Muscle layer of duodenum (tissue), 2 donors: ENCODE data around the gene GTF3C6.
"Not testable (repeated sequence)": the region's sequence is repeated elsewhere in the genome, so short reads cannot be mapped to it uniquely, and the experiment has no call there.

Source experiments
- H3K27ac ChIP-seq: one replicate; pipeline ENCODE4 v1.7.0; 2013; ENCODE audit warnings: mild to moderate bottlenecking, low read length
- H3K27me3 ChIP-seq: one replicate; pipeline ENCODE4 v1.7.0; 2013; ENCODE audit warnings: low read depth, mild to moderate bottlenecking, control low read depth, low read length
- H3K36me3 ChIP-seq, 2 donors: one replicate each; pipeline ENCODE4 v1.7.0; 2013; ENCODE audit warnings: low read length in 2 of 2, control low read depth in 1 of 2, mild to moderate bottlenecking in 1 of 2; ENCODE audit not compliant: insufficient read depth in 2 of 2, control insufficient read depth in 1 of 2
- H3K4me1 ChIP-seq, 2 donors: one replicate each; pipeline ENCODE4 v1.7.0; 2013; ENCODE audit warnings: low read length in 2 of 2, mild to moderate bottlenecking in 2 of 2, control low read depth in 1 of 2, moderate library complexity in 1 of 2; ENCODE audit not compliant: insufficient read depth in 2 of 2, control insufficient read depth in 1 of 2
- H3K4me3 ChIP-seq, 2 donors: one replicate each; pipeline ENCODE4 v1.7.0; 2013; ENCODE audit warnings: low read length in 2 of 2, low read depth in 1 of 2, mild to moderate bottlenecking in 1 of 2
- H3K9me3 ChIP-seq, 2 donors: one replicate each; pipeline ENCODE4 v1.7.0; 2013; ENCODE audit warnings: low read length in 2 of 2, control low read depth in 1 of 2, mild to moderate bottlenecking in 1 of 2; ENCODE audit not compliant: control insufficient read depth in 1 of 2
- donor health status: healthy.

Gene GTF3C6

GRCh38 chr6:110980227-110980626, 21.7 kb downstream of the GTF3C6 start:
- H3K36me3 ChIP-seq = no peaks in the 10 kb centered on the region
- H3K9me3 ChIP-seq = no peaks in the 10 kb centered on the region
- no peak overlapping the region for H3K4me3 ChIP-seq
- H3K27me3 ChIP-seq = no peaks in the 10 kb centered on the region
- H3K27ac ChIP-seq = no peak overlapping the region
- peaks cover 7 to 12% of the 10 kb centered on the region in 2 donors for H3K4me1 ChIP-seq

- H3K4me3 ChIP-seq = no peak overlapping the region
- H3K9me3 ChIP-seq = no peaks in the 10 kb centered on the region
- no peaks in the 10 kb centered on the region for H3K27me3 ChIP-seq
- peaks cover 7 to 12% of the 10 kb centered on the region in 2 donors for H3K4me1 ChIP-seq
- H3K36me3 ChIP-seq = no peaks in the 10 kb centered on the region
- no peak overlapping the region for H3K27ac ChIP-seq
Observed at GRCh38 chr6:110980648-110981047, 22.1 kb downstream of the GTF3C6 start.

- Histone ChIP-seq H3K4me1 (peaks cover 7 to 12% of the 10 kb centered on the region in 2 donors), H3K4me3 (peak overlapping the region; percentile 68 to 97), H3K9me3 (no peaks in the 10 kb centered on the region), H3K27me3 (no peaks in the 10 kb centered on the region), H3K36me3 (peaks cover 4 to 5% of the 10 kb centered on the region in 2 donors), H3K27ac (peak overlapping the region; percentile 87)
Observed at GRCh38 chr6:110981202-110981600, 22.7 kb downstream of the GTF3C6 start.

GRCh38 chr6:110990840-110991576, 32.5 kb downstream of the GTF3C6 start:
- Histone ChIP-seq H3K9me3 (no peaks in the 10 kb centered on the region), H3K4me1 (no peaks in the 10 kb centered on the region), H3K36me3 (peaks cover 12 to 25% of the 10 kb centered on the region in 2 donors), H3K4me3 (no peak overlapping the region), H3K27me3 (no peaks in the 10 kb centered on the region), H3K27ac (no peak overlapping the region)

- H3K36me3 ChIP-seq = peaks cover 22 to 47% of the 10 kb centered on the region in 2 donors
- H3K4me3 ChIP-seq = no peak overlapping the region
- no peaks in the 10 kb centered on the region for H3K9me3 ChIP-seq
- no peaks in the 10 kb centered on the region for H3K27me3 ChIP-seq
- H3K4me1 ChIP-seq = no peaks in the 10 kb centered on the region
- H3K27ac ChIP-seq = no peak overlapping the region
Observed at GRCh38 chr6:110996691-110997090, 38.2 kb downstream of the GTF3C6 start.

- Histone ChIP-seq H3K4me3 (no peak overlapping the region), H3K36me3 (peaks cover 20 to 60% of the 10 kb centered on the region in 2 donors), H3K27ac (no peak overlapping the region), H3K9me3 (no peaks in the 10 kb centered on the region), H3K4me1 (no peaks in the 10 kb centered on the region), H3K27me3 (no peaks in the 10 kb centered on the region)
Observed at GRCh38 chr6:110999634-111000270, 41.2 kb downstream of the GTF3C6 start.

GRCh38 chr6:111002350-111002749, 43.8 kb downstream of the GTF3C6 start:
- peaks cover 26 to 63% of the 10 kb centered on the region in 2 donors for H3K36me3 ChIP-seq
- H3K4me3 ChIP-seq = no peak overlapping the region
- H3K9me3 ChIP-seq = no peaks in the 10 kb centered on the region
- no peaks in the 10 kb centered on the region for H3K27me3 ChIP-seq
- H3K27ac ChIP-seq = no peak overlapping the region
- H3K4me1 ChIP-seq = no peaks in the 10 kb centered on the region

GRCh38 chr6:111011360-111012142, 53.0 kb downstream of the GTF3C6 start:
- Histone ChIP-seq H3K27ac (no peak overlapping the region), H3K36me3 (peaks cover 6 to 27% of the 10 kb centered on the region in 2 donors), H3K9me3 (no peaks in the 10 kb centered on the region), H3K4me1 (no peaks in the 10 kb centered on the region), H3K27me3 (no peaks in the 10 kb centered on the region), H3K4me3 (no peak overlapping the region)

- Histone ChIP-seq H3K36me3 (peaks cover 6 to 27% of the 10 kb centered on the region in 2 donors), H3K4me1 (no peaks in the 10 kb centered on the region), H3K27ac (no peak overlapping the region), H3K27me3 (no peaks in the 10 kb centered on the region), H3K4me3 (no peak overlapping the region), H3K9me3 (no peaks in the 10 kb centered on the region)
Observed at GRCh38 chr6:111012143-111012452, 53.6 kb downstream of the GTF3C6 start.

GRCh38 chr6:111012520-111012919, 54.0 kb downstream of the GTF3C6 start:
- H3K4me1 ChIP-seq, H3K27me3 ChIP-seq, H3K4me3 ChIP-seq, H3K27ac ChIP-seq, H3K9me3 ChIP-seq: not testable (repeated sequence)
- H3K36me3 ChIP-seq = peaks cover 6 to 27% of the 10 kb centered on the region in 2 donors

GRCh38 chr6:111013144-111013915, 54.8 kb downstream of the GTF3C6 start:
- Histone ChIP-seq H3K27me3 (no peaks in the 10 kb centered on the region), H3K4me3 (no peak overlapping the region), H3K4me1 (no peaks in the 10 kb centered on the region), H3K36me3 (peaks cover 6 to 27% of the 10 kb centered on the region in 2 donors), H3K27ac (no peak overlapping the region), H3K9me3 (no peaks in the 10 kb centered on the region)
